ENCODE data around the gene ATG9B. TPM values are rescaled to one million over a fixed set of nuclear protein-coding genes. Genes with fewer than 3 reads are reported as not detected.

ATG9B gene
- total RNA-seq, 2 donors from 2014 or later = not detected

DNA sequence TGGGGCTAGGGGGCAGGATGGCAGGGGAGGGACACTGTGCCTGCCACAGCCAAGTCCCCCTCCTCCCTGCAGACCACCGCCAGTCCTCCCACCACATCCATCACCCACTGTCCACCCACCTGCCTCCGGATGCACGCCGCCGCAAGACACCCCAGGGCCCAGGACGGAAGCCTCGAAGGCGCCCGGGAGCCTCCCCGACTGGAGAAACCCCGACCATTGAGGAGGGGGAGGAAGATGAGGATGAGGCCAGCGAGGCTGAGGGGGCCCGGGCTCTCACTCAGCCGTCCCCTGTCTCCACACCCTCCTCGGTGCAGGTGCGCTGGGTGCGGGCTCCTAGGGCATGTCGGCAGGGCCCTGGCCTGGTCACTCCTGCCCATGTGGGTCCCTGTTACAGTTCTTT, 40.2 kb upstream of the ATG9B start:
- Histone ChIP-seq H3K27ac (no peak overlapping the region), H3K9me3 (no peaks in the 10 kb centered on the region), H3K27me3 (no peaks in the 10 kb centered on the region), H3K36me3 (peaks cover 54% of the 10 kb centered on the region), H3K4me3 (no peak overlapping the region), H3K4me1 (peaks cover 0 to 40% of the 10 kb centered on the region in 2 donors)
- no peak for DNase-seq (ENCODE audit: low spot score)
- TF ChIP-seq, protein P1, sequence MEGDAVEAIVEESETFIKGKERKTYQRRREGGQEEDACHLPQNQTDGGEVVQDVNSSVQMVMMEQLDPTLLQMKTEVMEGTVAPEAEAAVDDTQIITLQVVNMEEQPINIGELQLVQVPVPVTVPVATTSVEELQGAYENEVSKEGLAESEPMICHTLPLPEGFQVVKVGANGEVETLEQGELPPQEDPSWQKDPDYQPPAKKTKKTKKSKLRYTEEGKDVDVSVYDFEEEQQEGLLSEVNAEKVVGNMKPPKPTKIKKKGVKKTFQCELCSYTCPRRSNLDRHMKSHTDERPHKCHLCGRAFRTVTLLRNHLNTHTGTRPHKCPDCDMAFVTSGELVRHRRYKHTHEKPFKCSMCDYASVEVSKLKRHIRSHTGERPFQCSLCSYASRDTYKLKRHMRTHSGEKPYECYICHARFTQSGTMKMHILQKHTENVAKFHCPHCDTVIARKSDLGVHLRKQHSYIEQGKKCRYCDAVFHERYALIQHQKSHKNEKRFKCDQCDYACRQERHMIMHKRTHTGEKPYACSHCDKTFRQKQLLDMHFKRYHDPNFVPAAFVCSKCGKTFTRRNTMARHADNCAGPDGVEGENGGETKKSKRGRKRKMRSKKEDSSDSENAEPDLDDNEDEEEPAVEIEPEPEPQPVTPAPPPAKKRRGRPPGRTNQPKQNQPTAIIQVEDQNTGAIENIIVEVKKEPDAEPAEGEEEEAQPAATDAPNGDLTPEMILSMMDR (IDR thresholded peaks at IDR 0.05) = no peak

DNA sequence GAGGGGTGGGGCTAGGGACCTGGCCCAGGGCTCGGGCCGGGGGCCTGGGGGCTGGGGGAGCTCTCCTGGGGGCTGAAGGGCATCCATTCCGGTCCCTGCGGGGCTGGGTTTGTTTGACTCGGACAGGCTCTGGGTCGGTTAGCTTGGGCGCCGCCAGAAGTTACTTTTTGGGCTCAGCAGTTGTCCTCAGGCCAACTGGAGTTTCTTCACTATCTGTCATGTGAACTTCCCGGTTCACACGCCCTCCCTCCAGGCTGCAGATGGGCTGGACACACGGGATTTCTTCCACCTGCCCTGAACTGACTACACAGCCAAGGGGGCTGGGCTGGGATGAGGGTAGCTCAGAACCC, 38.9 kb upstream of the ATG9B start:
- Histone ChIP-seq H3K36me3 (peaks cover 41% of the 10 kb centered on the region), H3K9me3 (no peaks in the 10 kb centered on the region), H3K4me1 (peaks cover 0 to 50% of the 10 kb centered on the region in 2 donors), H3K4me3 (peak overlapping the region in 1 of 2 donors; percentile 26), H3K27me3 (no peaks in the 10 kb centered on the region), H3K27ac (peak overlapping the region; percentile 94 to 97)
- no peak for DNase-seq (ENCODE audit: low spot score)
- TF ChIP-seq, protein P1 (IDR thresholded peaks at IDR 0.05) = no peak

DNA sequence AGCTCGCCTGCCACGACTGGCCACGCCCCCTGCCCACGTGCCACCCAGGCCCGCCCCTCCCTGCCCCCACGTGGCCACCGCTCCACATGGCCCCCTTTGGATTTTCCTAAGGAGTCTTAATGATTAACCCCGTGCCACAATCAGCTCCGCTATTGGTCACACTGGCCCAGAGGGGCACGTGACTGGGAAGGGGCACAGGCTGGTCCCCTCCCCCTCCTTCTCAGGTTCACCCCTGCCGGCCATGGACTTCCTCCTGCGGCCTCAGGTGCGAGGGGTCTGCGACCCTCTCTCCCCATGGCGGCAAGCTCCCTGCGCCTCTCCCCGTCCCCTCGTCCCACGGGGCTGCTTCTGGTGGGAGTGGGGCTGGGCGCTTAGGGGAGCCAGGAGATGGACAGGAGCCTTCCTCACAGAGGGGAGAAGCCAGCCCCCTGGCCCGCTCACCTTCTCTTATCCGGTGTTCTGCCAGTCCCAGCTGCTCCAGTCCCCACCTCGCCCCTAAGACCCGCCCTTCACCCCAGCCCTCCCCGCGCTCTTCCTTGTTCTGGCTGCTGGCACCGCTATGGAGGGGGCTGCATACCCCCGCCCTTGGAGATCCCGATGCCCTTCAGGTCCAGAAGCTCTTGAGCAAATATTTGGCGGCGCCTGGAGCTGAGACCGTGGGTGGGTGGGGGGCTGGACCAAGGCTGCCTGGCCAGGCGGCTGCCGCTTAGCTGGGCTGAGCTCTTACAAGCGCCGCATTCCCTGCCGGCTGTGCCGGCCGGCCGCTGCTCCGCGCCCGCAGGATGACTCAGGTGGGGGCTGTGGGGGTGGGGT, 38.3 kb upstream of the ATG9B start:
- Histone ChIP-seq H3K27ac (peak overlapping the region; percentile 94 to 97), H3K27me3 (no peaks in the 10 kb centered on the region), H3K4me1 (peaks cover 0 to 51% of the 10 kb centered on the region in 2 donors), H3K4me3 (peak overlapping the region in 1 of 2 donors; percentile 26), H3K36me3 (peaks cover 35% of the 10 kb centered on the region), H3K9me3 (no peaks in the 10 kb centered on the region)
- DNase-seq (ENCODE audit: low spot score) = no peak
- TF ChIP-seq, protein P1 (IDR thresholded peaks at IDR 0.05) = no peak

DNA sequence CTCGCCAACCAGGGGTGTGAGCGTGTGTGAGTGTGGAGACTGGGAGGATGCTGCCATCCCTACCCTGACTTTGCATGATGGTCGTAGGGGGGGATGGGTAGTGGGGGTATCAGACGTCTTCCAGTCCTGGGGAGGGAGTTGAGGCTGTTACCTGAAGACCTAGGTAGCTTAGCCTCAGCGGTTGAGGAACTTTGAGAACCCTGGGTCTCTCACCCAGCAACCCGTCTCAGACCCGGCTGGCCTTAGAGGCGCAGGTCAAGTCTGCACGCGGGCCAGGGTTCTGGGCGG, 37.8 kb upstream of the ATG9B start:
- no peaks in the 10 kb centered on the region for H3K27me3 ChIP-seq
- TF ChIP-seq, protein P1 (IDR thresholded peaks at IDR 0.05) = no peak
- no peak overlapping the region for H3K4me3 ChIP-seq
- peaks cover 30% of the 10 kb centered on the region for H3K36me3 ChIP-seq
- DNase-seq (ENCODE audit: low spot score) = no peak
- H3K27ac ChIP-seq = peak overlapping the region; percentile 94 to 97
- no peaks in the 10 kb centered on the region for H3K9me3 ChIP-seq
- H3K4me1 ChIP-seq = peaks cover 0 to 56% of the 10 kb centered on the region in 2 donors

DNA sequence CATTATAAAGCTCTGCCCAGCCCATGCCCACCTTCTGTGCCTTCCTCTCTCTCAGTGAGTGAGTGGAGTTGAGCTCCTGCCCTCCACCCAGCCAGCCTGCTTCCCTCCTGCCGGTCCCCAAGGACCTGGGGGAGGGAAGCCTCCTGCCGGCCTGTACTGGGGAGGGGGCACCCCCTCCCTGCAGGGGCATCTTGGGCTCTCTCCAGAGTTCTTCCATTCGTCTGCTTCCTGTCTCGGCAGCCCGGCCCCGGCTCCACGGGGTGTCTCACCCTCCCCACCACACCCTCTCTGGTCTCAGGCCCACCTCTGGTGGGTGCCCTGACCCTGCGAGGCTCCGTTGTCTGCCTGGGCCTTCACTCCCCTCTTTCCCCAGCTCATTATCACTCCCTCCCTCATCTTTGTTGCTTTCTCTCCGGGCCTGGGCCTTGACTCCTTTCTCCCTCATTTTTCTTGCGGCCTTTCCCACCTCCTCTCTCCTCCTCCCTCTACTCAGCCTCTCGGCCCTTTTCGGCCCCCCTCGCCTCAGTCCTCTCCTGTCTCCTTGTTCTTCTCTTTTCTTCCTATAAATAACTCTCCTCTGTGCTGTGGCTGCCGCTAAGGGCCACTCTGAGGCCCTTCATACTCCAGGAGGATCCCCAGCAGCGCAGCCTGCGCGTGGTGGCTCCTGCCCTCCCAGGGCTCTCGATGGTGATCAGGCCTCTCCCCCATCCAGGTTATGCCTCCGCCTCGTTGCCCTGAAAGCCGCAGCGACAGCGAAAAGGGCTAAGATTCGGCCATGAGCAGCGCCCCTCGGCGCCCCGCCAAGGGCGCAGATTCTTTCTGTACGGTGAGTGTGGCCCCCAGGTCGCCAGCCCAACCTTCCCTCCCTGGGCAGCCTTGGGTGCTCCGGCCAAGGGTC, 37.2 kb upstream of the ATG9B start:
- Histone ChIP-seq H3K4me1 (peaks cover 0 to 62% of the 10 kb centered on the region in 2 donors), H3K27me3 (no peaks in the 10 kb centered on the region), H3K36me3 (peaks cover 24% of the 10 kb centered on the region), H3K4me3 (peak overlapping the region in 1 of 2 donors; percentile 85), H3K27ac (peak overlapping the region; percentile 94 to 97), H3K9me3 (no peaks in the 10 kb centered on the region)
- no peak for DNase-seq (ENCODE audit: low spot score)
- TF ChIP-seq, protein P1 (IDR thresholded peaks at IDR 0.05) = no peak
